HEK293 (cell line): ENCODE data around the gene EBF3.
A peak's percentile ranks its signal among the peaks of the same experiment; 100 is the strongest.

Source experiments
- CTCF ChIP-seq: fragments of 450-650 bp; formaldehyde crosslinking; IDR thresholded peaks from 2 replicates; pipeline ENCODE4 v1.5.1; 2016; ENCODE audit warnings: missing biosample characterization, missing genetic modification characterization
- SP2 ChIP-seq: fragments of 450-650 bp; formaldehyde crosslinking; IDR thresholded peaks from 2 replicates; pipeline ENCODE4 v1.5.1; 2016; ENCODE audit warnings: missing biosample characterization, missing genetic modification characterization
- ZBTB17 ChIP-seq: fragments of 450-650 bp; formaldehyde crosslinking; IDR thresholded peaks from 2 replicates; pipeline ENCODE4 v1.5.1; 2016; ENCODE audit warnings: missing biosample characterization, missing genetic modification characterization
- ZBTB7A ChIP-seq: fragments of 450-650 bp; formaldehyde crosslinking; IDR thresholded peaks from 2 replicates; pipeline ENCODE4 v1.5.1; 2016; ENCODE audit warnings: low read depth, missing biosample characterization, missing genetic modification characterization
- ZNF10 ChIP-seq: fragments of 450-650 bp; formaldehyde crosslinking; IDR thresholded peaks from 2 replicates; pipeline ENCODE4 v1.5.1; 2017; ENCODE audit warnings: missing biosample characterization, missing genetic modification characterization
- ZNF138 ChIP-seq: fragments of 450-650 bp; formaldehyde crosslinking; IDR thresholded peaks from 2 replicates; pipeline ENCODE4 v1.5.1; 2016; ENCODE audit warnings: missing biosample characterization, missing genetic modification characterization, borderline replicate concordance
- ZNF221 ChIP-seq: fragments of 450-650 bp; formaldehyde crosslinking; IDR thresholded peaks from 2 replicates; pipeline ENCODE4 v1.5.1; 2017; ENCODE audit warnings: missing biosample characterization, missing genetic modification characterization, borderline replicate concordance
- ZNF37A ChIP-seq: fragments of 450-650 bp; IDR thresholded peaks from 2 replicates; pipeline ENCODE4 v1.5.1; 2018; ENCODE audit warnings: missing biosample characterization, missing genetic modification characterization
- ZNF76 ChIP-seq: fragments of 450-650 bp; formaldehyde crosslinking; IDR thresholded peaks from 2 replicates; pipeline ENCODE4; 2016; ENCODE audit warnings: low read depth, missing biosample characterization, missing genetic modification characterization, borderline replicate concordance

GRCh38 chr10:129888784-129889616, 75.1 kb downstream of the EBF3 start:
- TF ChIP-seq ZNF10 (no peak), ZNF221 (no peak), ZBTB17 (tag by site-specific recombination) (no peak), CTCF (peak; percentile 49; the same call in 1 of the 2 replicates), ZNF37A (tag by site-specific recombination) (no peak), ZNF138 (tag by site-specific recombination) (no peak), ZBTB7A (no peak), SP2 (tag by site-specific recombination) (no peak), ZNF76 (tag by site-specific recombination) (no peak)
